C4-2B (cell line): Measurements from ENCODE around the gene RANBP17.

Source experiments
- H3K27ac ChIP-seq: fragments of 450-650 bp; 2 replicates; pipeline ENCODE4 v1.5.1; 2017
- CTCF ChIP-seq: fragments of 450-650 bp; conservative IDR thresholded peaks from 2 replicates; pipeline ENCODE4 v1.5.1; 2017; ENCODE audit warnings: mild to moderate bottlenecking
- ZFX ChIP-seq: fragments of 450-650 bp; IDR thresholded peaks from 2 replicates; pipeline ENCODE4 v1.6.1; 2017

The RANBP17 gene

GRCh38 chr5:171317230-171317629 is 455.4 kb downstream of the RANBP17 start:
- no peak for TF ChIP-seq ZFX
- TF ChIP-seq CTCF: no peak
- H3K27ac ChIP-seq: no peak overlapping the region

- no peak overlapping the region for H3K27ac ChIP-seq
- TF ChIP-seq ZFX (no peak), CTCF (no peak)
These were observed 456.2 kb downstream of the RANBP17 start for GRCh38 chr5:171318026-171318425.

- TF ChIP-seq CTCF (no peak), ZFX (no peak)
- H3K27ac ChIP-seq: no peak overlapping the region
These were observed 459.6 kb downstream of the RANBP17 start for GRCh38 chr5:171321447-171321846.

GRCh38 chr5:171322527-171322926 is 460.7 kb downstream of the RANBP17 start:
- no peak overlapping the region for H3K27ac ChIP-seq
- TF ChIP-seq ZFX: no peak
- no peak for TF ChIP-seq CTCF

GRCh38 chr5:171323007-171323406 is 461.2 kb downstream of the RANBP17 start:
- TF ChIP-seq CTCF: no peak
- no peak for TF ChIP-seq ZFX
- H3K27ac ChIP-seq: no peak overlapping the region

GRCh38 chr5:171323806-171324632 is 462.2 kb downstream of the RANBP17 start:
- TF ChIP-seq ZFX (no peak), CTCF (no peak)
- no peak overlapping the region for H3K27ac ChIP-seq

GRCh38 chr5:171330021-171330420 is 468.2 kb downstream of the RANBP17 start:
- no peak overlapping the region for H3K27ac ChIP-seq
- no peak for TF ChIP-seq CTCF
- no peak for TF ChIP-seq ZFX
